MM.1S (cell line): ENCODE measurements around the gene CABP2.

Source experiments
- EZH2 ChIP-seq: fragments of 300-600 bp; sonication (generic); optimal IDR thresholded peaks from 2 replicates; pipeline ENCODE3; 2017; ENCODE audit warnings: low read depth, mild to moderate bottlenecking, antibody characterized with exemption, low read length, mixed read lengths
- EZH2phosphoT487 ChIP-seq: fragments of 300-600 bp; sonication (generic); IDR thresholded peaks from 2 replicates; pipeline ENCODE4 v1.6.1; 2018; ENCODE audit warnings: antibody characterized with exemption, low read length
- TF ChIP-seq, protein P1 (sequence below): fragments of 300-600 bp; sonication (generic); IDR thresholded peaks from 2 replicates; pipeline ENCODE4 v1.5.1; 2016; ENCODE audit warnings: antibody characterized with exemption, low read length, mixed read lengths

DNA sequence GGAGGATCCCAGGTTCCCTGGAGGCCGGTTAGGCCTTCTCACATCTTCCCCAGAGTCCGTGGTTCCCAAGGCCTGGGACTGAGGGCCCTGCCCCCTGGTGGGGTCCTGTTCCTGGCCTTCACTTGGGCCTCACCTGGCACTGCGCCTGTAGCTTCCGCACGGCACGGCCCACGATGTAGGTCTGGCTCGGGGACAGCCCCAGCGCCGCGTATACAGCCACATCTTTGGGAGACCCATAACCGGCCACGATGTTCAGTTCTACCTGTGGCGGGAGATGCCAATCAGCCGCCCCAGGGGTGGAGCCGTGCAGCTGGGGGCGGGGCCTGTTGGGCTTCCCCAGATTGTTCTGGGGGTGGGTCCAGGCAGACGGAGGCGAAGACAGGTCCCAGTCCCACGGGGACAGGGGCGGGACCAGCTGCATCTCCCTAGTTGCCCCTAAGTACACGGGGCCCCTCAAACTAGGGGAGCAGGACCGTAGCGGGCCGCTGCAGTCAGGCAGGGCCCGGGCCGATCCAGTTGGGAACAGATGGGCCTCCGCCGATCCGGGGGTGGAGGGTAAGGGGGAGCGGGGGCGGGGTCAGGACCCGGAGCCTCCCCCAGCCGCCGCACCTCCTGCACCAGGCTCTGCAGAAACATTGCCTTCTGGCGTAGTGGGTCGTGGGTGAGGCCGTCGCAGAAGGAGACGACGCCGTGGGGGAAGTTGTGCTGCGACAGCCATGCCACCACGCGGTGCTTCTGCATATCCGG, 30.3 kb downstream of the CABP2 start:
- TF ChIP-seq EZH2phosphoT487 = no peak
- TF ChIP-seq, protein P1, sequence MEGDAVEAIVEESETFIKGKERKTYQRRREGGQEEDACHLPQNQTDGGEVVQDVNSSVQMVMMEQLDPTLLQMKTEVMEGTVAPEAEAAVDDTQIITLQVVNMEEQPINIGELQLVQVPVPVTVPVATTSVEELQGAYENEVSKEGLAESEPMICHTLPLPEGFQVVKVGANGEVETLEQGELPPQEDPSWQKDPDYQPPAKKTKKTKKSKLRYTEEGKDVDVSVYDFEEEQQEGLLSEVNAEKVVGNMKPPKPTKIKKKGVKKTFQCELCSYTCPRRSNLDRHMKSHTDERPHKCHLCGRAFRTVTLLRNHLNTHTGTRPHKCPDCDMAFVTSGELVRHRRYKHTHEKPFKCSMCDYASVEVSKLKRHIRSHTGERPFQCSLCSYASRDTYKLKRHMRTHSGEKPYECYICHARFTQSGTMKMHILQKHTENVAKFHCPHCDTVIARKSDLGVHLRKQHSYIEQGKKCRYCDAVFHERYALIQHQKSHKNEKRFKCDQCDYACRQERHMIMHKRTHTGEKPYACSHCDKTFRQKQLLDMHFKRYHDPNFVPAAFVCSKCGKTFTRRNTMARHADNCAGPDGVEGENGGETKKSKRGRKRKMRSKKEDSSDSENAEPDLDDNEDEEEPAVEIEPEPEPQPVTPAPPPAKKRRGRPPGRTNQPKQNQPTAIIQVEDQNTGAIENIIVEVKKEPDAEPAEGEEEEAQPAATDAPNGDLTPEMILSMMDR = no peak
- TF ChIP-seq EZH2 = no peak
